Measurements from ENCODE around the gene ACTN4. TPM values are rescaled to one million over a fixed set of nuclear protein-coding genes. Genes with fewer than 3 reads are reported as not detected.

ACTN4 gene
- total and polyA plus RNA-seq, 2 donors (not counting 3 experiments of a cell fraction or from before 2014, with no cell fraction given) = 313 to 748 TPM

DNA sequence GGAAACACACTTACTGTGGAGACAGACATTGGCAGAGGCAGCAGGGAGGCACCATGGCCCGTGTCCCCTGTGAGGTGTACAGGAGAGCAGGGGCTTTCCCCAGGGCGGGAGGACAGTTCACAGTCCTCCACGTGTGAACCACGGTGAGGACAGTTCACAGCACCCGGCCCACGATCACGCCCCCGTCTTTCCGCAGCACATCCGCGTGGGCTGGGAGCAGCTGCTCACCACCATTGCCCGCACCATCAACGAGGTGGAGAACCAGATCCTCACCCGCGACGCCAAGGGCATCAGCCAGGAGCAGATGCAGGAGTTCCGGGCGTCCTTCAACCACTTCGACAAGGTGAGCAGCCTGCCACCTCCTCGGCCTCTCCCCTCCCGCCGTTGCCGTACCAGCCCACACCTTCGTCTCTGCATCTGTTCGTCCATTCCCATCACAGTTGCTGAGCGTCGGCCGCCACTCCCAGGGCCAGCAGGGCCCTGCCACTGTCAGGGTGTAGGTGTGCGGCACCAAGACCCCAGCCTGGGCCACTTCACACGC lies 79.4 kb downstream of the ACTN4 start:
- no peaks in the 10 kb centered on the region for H3K4me1 ChIP-seq (ENCODE audit: control insufficient read depth, extremely low read depth, insufficient read depth, low read length)
- no peaks in the 10 kb centered on the region for H3K9me1 ChIP-seq (replicated peaks; ENCODE audit: control insufficient read depth, extremely low read depth, insufficient read depth, low read length)
- H3K9me3 ChIP-seq (replicated peaks; ENCODE audit: control insufficient read depth, insufficient read depth, low read length) = no peaks in the 10 kb centered on the region
- POLR2A ChIA-PET = no interaction called here
- no peaks in the 10 kb centered on the region for H3K79me2 ChIP-seq (ENCODE audit: control insufficient read depth, insufficient read depth, low read length)
- CTCF ChIA-PET = no interaction called here
- H3K9ac ChIP-seq (replicated peaks; ENCODE audit: extremely low read depth, insufficient read depth, low read length) = no peak overlapping the region
- dilution Hi-C loops (cut with MboI; ENCODE audit: extremely low pct_ligation_motif_present, low sequenced_read_pairs) (no loop called here), intact Hi-C loops (cut with micrococcal nuclease) (no loop called here)
- FAIRE-seq = no peak
- H4K20me1 ChIP-seq (replicated peaks; ENCODE audit: control insufficient read depth, extremely low read depth, insufficient read depth, low read length) = no peaks in the 10 kb centered on the region
- BruUV-seq (replicated peaks) = no TSS peak
- TF ChIP-seq POLR2A (IDR thresholded peaks at IDR 0.05; ENCODE audit: low read depth, low read length) (no peak), JUN (IDR thresholded peaks at IDR 0.05; ENCODE audit: borderline replicate concordance, insufficient read depth, insufficient read length, low read depth) (no peak), FOS (IDR thresholded peaks at IDR 0.05; ENCODE audit: borderline replicate concordance, insufficient read depth, low read length) (no peak), GATA2 (IDR thresholded peaks at IDR 0.05; ENCODE audit: insufficient read depth, insufficient read length, low read depth, low read length) (no peak), POLR2AphosphoS5 (IDR thresholded peaks at IDR 0.05; ENCODE audit: insufficient read depth, low read depth, low read length) (no peak), MYC (IDR thresholded peaks at IDR 0.05; ENCODE audit: low read depth, low read length) (no peak), EZH2 (IDR thresholded peaks at IDR 0.05; ENCODE audit: borderline replicate concordance, low read depth, low read length, severe bottlenecking) (no peak)
- TF ChIP-seq, protein P1, sequence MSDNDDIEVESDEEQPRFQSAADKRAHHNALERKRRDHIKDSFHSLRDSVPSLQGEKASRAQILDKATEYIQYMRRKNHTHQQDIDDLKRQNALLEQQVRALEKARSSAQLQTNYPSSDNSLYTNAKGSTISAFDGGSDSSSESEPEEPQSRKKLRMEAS (IDR thresholded peaks at IDR 0.05; ENCODE audit: insufficient read depth, insufficient read length) = no peak
- TF ChIP-seq, protein P2, sequence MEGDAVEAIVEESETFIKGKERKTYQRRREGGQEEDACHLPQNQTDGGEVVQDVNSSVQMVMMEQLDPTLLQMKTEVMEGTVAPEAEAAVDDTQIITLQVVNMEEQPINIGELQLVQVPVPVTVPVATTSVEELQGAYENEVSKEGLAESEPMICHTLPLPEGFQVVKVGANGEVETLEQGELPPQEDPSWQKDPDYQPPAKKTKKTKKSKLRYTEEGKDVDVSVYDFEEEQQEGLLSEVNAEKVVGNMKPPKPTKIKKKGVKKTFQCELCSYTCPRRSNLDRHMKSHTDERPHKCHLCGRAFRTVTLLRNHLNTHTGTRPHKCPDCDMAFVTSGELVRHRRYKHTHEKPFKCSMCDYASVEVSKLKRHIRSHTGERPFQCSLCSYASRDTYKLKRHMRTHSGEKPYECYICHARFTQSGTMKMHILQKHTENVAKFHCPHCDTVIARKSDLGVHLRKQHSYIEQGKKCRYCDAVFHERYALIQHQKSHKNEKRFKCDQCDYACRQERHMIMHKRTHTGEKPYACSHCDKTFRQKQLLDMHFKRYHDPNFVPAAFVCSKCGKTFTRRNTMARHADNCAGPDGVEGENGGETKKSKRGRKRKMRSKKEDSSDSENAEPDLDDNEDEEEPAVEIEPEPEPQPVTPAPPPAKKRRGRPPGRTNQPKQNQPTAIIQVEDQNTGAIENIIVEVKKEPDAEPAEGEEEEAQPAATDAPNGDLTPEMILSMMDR (IDR thresholded peaks at IDR 0.05; ENCODE audit: extremely low read depth in 1 of 2, insufficient read depth in 1 of 2, low read depth in 1 of 2, low read length in 2 of 2) = no peak
- H3K4me3 ChIP-seq (replicated peaks in 1 of 3; ENCODE audit: insufficient read depth in 1 of 3, low read depth in 1 of 3, low read length in 3 of 3) = no peak overlapping the region
- no peak for DNase-seq (ENCODE audit: low read depth, low spot score)
- peaks cover 20 to 72% of the 10 kb centered on the region in 2 experiments for H3K36me3 ChIP-seq (ENCODE audit: control insufficient read depth in 2 of 2, extremely low read depth in 1 of 2, insufficient read depth in 2 of 2, low read length in 2 of 2)
- H2AFZ ChIP-seq (ENCODE audit: low read depth, low read length) = no peak overlapping the region
- no peak overlapping the region for H3K4me2 ChIP-seq (ENCODE audit: insufficient read depth, low read length)
- H3K27me3 ChIP-seq (ENCODE audit: control insufficient read depth in 2 of 2, insufficient read depth in 2 of 2, low read length in 2 of 2) = no peaks in the 10 kb centered on the region
- H3K27ac ChIP-seq (ENCODE audit: insufficient read depth, low read depth, low read length) = no peak overlapping the region
